Right atrium auricular region (tissue), 2 donors: Measurements from ENCODE around the gene PPP4R3B. TPM values are rescaled to one million over a fixed set of nuclear protein-coding genes. Genes with fewer than 3 reads are reported as not detected.

Experiments used
- DNase-seq: peaks from one replicate; pipeline ENCODE4 v3.0.0-alpha.2; 2019; ENCODE audit warnings: low spot score
- H3K27ac ChIP-seq, 2 donors: fragments of 200-600 bp; sonication (generic); 1 replicate in 1 of 2; 2 replicates in 1 of 2; pipeline ENCODE4 v1.5.1; 2016 to 2019
- H3K27me3 ChIP-seq, 2 donors: fragments of 200-600 bp; sonication (generic); one replicate each; pipeline versions ENCODE4 v1.5.1 to v1.6.0; 2017 to 2019
- H3K36me3 ChIP-seq: fragments of 200-600 bp; sonication (generic); one replicate; pipeline ENCODE4 v1.5.1; 2016
- H3K4me1 ChIP-seq, 2 donors: fragments of 200-600 bp; sonication (generic); one replicate each; pipeline versions ENCODE4 v1.5.1 to v1.6.0; 2017 to 2019
- H3K4me3 ChIP-seq, 2 donors: fragments of 200-600 bp; sonication (generic); 1 replicate in 1 of 2; 2 replicates in 1 of 2; pipeline ENCODE4 v1.5.1; 2017 to 2019; ENCODE audit warnings: mild to moderate bottlenecking in 1 of 2, moderate library complexity in 1 of 2
- H3K9me3 ChIP-seq, 2 donors: fragments of 200-600 bp; sonication (generic); one replicate each; pipeline ENCODE4 v1.5.1; 2019
- CTCF ChIP-seq, 2 donors: fragments of 200-600 bp; sonication (generic); IDR thresholded peaks; one replicate each; pipeline ENCODE4 v1.5.1; 2019; ENCODE audit warnings: antibody characterized with exemption in 2 of 2
- total RNA-seq, 2 donors: library from RNA; depleted of rRNA; stranded (reverse); fragments of >200 nt; gene quantifications; one replicate each; pipeline ENCODE4 v1.1.0, GENCODE V29; 2016

The PPP4R3B gene
- total RNA-seq, 2 donors from 2014 or later = 22.8 to 23.4 TPM

DNA sequence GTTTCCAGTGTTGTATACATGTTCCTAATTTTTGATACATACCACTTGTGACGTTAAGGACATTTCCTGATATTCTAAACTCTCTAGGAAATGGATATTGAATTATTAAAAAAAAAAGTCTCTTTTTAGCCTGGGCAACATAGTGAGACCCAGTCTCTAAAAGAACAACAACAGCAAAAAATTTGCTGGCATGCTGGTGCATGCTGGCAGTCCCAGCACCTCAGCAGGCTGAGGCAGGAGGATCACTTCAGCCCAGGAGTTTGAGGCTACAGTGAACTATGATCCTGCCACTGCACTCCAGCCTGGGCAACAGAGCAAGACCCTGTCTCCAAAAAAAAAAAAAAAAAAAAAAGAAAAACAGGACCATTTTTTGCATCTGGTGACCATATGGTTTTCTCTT lies 10.5 kb upstream of the PPP4R3B start:
- Histone ChIP-seq H3K36me3 (peaks cover 5% of the 10 kb centered on the region), H3K27me3 (no peaks in the 10 kb centered on the region), H3K27ac (no peak overlapping the region), H3K4me1 (peaks cover 0 to 7% of the 10 kb centered on the region in 2 donors), H3K4me3 (no peak overlapping the region), H3K9me3 (no peaks in the 10 kb centered on the region)
- DNase-seq = no peak
- TF ChIP-seq CTCF (IDR thresholded peaks at IDR 0.05) = no peak

- no peak overlapping the region for H3K4me3 ChIP-seq
- H3K27ac ChIP-seq = no peak overlapping the region
- no peak for DNase-seq
- H3K9me3 ChIP-seq = no peaks in the 10 kb centered on the region
- no peaks in the 10 kb centered on the region for H3K36me3 ChIP-seq
- H3K27me3 ChIP-seq = no peaks in the 10 kb centered on the region
- peaks cover 0 to 37% of the 10 kb centered on the region in 2 donors for H3K4me1 ChIP-seq
- TF ChIP-seq CTCF (IDR thresholded peaks at IDR 0.05) = no peak
Observed at GRCh38 chr2:55621802-55622201, 4.4 kb upstream of the PPP4R3B start.

GRCh38 chr2:55620123-55620779 lies 2.8 kb upstream of the PPP4R3B start:
- Histone ChIP-seq H3K9me3 (no peaks in the 10 kb centered on the region), H3K27ac (no peak overlapping the region), H3K4me1 (peaks cover 0 to 41% of the 10 kb centered on the region in 2 donors), H3K4me3 (no peak overlapping the region), H3K36me3 (no peaks in the 10 kb centered on the region), H3K27me3 (no peaks in the 10 kb centered on the region)
- TF ChIP-seq CTCF (IDR thresholded peaks at IDR 0.05) = peak in 1 of 2 donors; percentile 32
- no peak for DNase-seq

DNA sequence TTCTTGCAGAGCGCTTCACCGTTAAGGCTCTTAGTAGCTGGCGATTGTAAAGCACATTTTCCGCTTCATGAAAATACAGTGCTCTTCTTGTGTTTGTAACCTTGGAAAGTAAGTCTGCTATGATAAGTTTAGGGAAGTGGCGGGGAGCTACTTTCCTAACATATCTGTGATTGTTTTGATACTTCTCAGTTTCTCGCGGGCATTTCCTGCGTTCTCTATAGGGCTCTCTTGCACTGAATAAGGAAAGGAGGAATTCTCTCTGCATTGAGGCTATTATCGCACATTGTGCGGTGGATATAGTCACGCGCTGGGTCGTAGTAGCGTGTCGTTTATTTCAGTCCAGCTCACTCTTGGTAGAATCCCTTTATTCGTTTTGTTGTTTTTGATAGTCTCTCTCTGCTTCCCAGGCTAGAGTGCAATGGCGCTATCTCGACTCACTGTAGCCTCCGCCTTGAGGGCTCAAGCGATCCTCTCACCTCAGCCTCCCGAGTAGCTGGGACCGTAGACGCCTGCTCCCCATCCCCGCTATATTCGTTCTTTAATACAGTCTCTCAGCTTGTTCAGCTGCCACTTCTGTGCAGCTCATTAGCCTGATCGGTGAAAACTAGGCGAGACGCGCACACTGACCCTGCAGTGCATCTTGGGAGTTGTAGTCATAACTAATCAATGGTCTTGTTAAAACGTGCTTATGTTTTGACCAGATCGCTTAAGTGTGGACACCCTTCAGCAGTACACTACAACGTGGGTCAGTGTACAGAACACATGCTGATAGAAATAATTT lies 1.0 kb upstream of the PPP4R3B start:
- Histone ChIP-seq H3K4me3 (peak overlapping the region; percentile 94 to 98), H3K27me3 (no peaks in the 10 kb centered on the region), H3K4me1 (peaks cover 0 to 44% of the 10 kb centered on the region in 2 donors), H3K27ac (peak overlapping the region; percentile 92 to 97), H3K36me3 (no peaks in the 10 kb centered on the region), H3K9me3 (no peaks in the 10 kb centered on the region)
- TF ChIP-seq CTCF (IDR thresholded peaks at IDR 0.05) = peak in 1 of 2 donors; percentile 13
- DNase-seq = peak; percentile 69

DNA sequence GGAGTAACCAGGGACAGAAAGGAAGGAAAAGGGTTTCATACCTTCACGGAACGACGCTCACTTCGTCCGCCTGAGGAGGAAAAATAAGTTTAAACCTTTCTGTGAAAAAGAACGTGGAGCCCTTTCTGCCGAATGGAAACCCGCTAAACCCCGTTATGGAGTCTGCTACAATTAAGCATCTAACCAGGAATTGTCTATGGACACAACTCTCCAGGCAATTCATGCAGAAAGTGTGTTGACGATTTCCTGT lies 528 bp upstream of the PPP4R3B start:
- no peaks in the 10 kb centered on the region for H3K27me3 ChIP-seq
- no peak for TF ChIP-seq CTCF (IDR thresholded peaks at IDR 0.05)
- H3K27ac ChIP-seq = peak overlapping the region; percentile 92 to 97
- H3K36me3 ChIP-seq = no peaks in the 10 kb centered on the region
- DNase-seq = no peak
- peak overlapping the region; percentile 94 to 98 for H3K4me3 ChIP-seq
- no peaks in the 10 kb centered on the region for H3K9me3 ChIP-seq
- H3K4me1 ChIP-seq = peaks cover 0 to 44% of the 10 kb centered on the region in 2 donors
